ENCODE measurements around the gene CYP51A1.
A peak's percentile ranks its signal among the peaks of the same experiment; 100 is the strongest.

Gene CYP51A1

GRCh38 chr7:92137557-92137956 lies 3.3 kb upstream of the CYP51A1 start:
- no peak for TF ChIP-seq CTCF (IDR thresholded peaks at IDR 0.05; ENCODE audit: borderline replicate concordance, control extremely low read depth, extremely low read depth, insufficient read depth, missing control alignments)
- in situ Hi-C loops (cut with MboI; ENCODE audit: low sequenced_read_pairs, unreplicated experiment), result no loop called here
- DNase-seq (ENCODE audit: low spot score), result no peak

DNA sequence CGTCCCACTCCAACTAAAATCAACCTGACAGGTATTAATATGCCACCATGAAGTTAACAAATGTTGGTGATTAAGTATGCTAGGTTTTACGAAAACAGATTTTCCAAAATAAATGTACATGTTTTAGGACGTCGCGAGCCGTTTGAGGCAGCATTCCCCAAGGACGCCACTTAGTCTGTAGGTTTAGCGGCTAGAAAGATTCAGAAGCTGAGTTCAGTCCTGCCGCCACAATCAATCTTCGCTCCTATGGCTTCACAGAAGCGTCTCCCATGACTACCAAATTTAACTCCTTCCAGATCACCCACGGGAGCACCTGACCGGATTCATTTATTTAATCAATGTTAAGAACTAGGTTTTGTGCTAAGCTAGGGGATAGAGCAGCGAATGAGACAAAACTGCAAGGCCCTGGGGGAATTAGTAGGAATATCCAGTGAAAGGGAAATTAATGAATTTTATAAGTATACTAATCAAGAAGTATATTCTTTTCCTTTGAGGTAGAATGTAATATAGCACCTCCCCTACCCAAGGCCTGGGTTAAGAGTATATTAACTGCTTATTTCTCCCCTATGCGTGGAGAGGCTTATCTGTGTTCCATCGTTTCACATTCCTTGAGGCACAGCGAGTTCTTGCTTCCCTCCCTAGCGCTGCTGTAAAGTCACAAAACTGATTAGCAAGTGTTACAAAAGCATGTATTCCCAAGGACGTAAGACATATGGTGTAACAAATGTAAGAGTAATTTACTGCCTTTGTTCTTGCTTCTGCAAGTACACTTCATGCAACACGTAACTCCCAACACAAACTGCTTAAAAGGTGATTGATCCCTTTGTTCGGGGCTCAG lies 994 bp upstream of the CYP51A1 start:
- in situ Hi-C loops (cut with MboI; ENCODE audit: low sequenced_read_pairs, unreplicated experiment), result no loop called here
- peak; percentile 27 for DNase-seq (ENCODE audit: low spot score)
- no peak for TF ChIP-seq CTCF (IDR thresholded peaks at IDR 0.05; ENCODE audit: borderline replicate concordance, control extremely low read depth, extremely low read depth, insufficient read depth, missing control alignments)

- TF ChIP-seq CTCF (IDR thresholded peaks at IDR 0.05; ENCODE audit: borderline replicate concordance, control extremely low read depth, extremely low read depth, insufficient read depth, missing control alignments), result peak; percentile 66
- in situ Hi-C loops (cut with MboI; ENCODE audit: low sequenced_read_pairs, unreplicated experiment), result no loop called here
- peak; percentile 63 for DNase-seq (ENCODE audit: low spot score)
Observed at GRCh38 chr7:92133737-92134270, 473 bp downstream of the CYP51A1 start.

DNA sequence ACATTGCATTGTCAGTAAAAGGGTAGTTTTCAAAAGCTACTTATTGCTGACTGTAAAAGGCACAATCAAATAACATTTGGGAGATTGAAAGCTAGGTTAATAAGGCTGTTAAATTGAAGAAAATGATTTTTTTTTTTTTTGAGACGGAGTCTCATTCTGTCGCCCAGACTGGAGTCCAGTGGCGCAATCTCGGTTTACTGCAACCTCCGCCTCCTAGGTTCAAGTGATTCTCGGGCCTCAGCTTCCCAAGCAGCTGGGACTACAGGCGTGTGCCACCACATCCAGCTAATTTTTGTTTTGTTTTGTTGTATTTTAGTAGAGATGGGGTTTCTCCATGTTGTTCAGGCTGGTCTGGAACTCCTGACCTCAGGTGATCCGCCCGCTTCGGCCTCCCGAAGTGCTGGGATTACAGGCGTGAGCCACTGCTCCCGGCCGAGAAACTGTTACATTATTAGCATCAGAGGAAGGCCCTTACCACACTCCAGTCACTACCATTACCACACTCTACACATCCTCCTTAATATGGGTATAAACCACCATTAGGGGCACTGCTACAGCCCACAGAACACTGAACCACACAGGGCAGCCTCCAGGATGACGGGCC lies 1.0 kb downstream of the CYP51A1 start:
- in situ Hi-C loops (cut with MboI; ENCODE audit: low sequenced_read_pairs, unreplicated experiment), result no loop called here
- no peak for TF ChIP-seq CTCF (IDR thresholded peaks at IDR 0.05; ENCODE audit: borderline replicate concordance, control extremely low read depth, extremely low read depth, insufficient read depth, missing control alignments)
- no peak for DNase-seq (ENCODE audit: low spot score)

DNA sequence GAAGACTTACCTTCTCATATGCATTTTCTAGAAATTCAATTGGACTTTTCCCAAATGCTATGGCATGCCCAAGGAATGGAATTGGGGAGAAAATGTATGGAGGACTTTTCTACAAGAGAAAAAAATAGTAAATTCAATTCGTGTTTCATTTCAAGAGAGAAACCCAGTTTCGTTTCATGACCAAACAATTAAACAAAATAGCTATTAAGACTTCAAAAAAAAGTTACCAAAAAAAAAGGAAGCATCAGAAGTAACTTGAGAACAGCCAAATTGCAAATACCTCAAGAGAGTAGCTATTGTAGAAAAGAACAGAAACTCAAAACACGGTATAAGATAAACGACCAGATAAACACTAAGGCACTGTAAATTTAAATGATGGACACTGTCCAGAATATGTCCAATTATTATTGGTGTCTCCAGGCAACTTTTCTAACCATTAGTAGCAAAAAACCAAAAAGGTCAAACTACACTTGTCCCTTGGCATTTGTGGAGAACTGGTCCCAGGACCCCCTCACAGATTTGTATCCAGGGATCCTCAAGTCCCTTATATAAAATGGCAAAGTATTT lies 2.4 kb downstream of the CYP51A1 start:
- in situ Hi-C loops (cut with MboI; ENCODE audit: low sequenced_read_pairs, unreplicated experiment), result no loop called here
- TF ChIP-seq CTCF (IDR thresholded peaks at IDR 0.05; ENCODE audit: borderline replicate concordance, control extremely low read depth, extremely low read depth, insufficient read depth, missing control alignments), result no peak
- no peak for DNase-seq (ENCODE audit: low spot score)

- in situ Hi-C loops (cut with MboI; ENCODE audit: low sequenced_read_pairs, unreplicated experiment), result no loop called here
- no peak for DNase-seq (ENCODE audit: low spot score)
- TF ChIP-seq CTCF (IDR thresholded peaks at IDR 0.05; ENCODE audit: borderline replicate concordance, control extremely low read depth, extremely low read depth, insufficient read depth, missing control alignments), result no peak
Observed at GRCh38 chr7:92131093-92131492, 3.2 kb downstream of the CYP51A1 start.

Measured in GM13976 (cell line).